ENCODE measurements around the gene SLC13A3. TPM values are rescaled to one million over a fixed set of nuclear protein-coding genes. Genes with fewer than 3 reads are reported as not detected.

Gene SLC13A3
- total and polyA plus RNA-seq, 2 of the 4 experiments (the other 2 are of a cell fraction): 2.5 to 4.2 TPM

- Histone ChIP-seq H2BK5ac (ENCODE audit: low read depth, low read length, poor library complexity, severe bottlenecking) (no peak overlapping the region), H2AFZ (replicated peaks; ENCODE audit: low read length, poor library complexity) (no peak overlapping the region), H2BK120ac (ENCODE audit: low read depth, low read length) (no peak overlapping the region), H4K5ac (ENCODE audit: low read depth, low read length) (no peak overlapping the region), H4K91ac (ENCODE audit: insufficient read depth, low read depth, low read length) (no peak overlapping the region), H3K18ac (ENCODE audit: low read depth, low read length) (no peak overlapping the region), H3K4me2 (ENCODE audit: low read depth, low read length) (no peak overlapping the region), H3K27ac (ENCODE audit: insufficient read depth, low read length) (no peak overlapping the region), H4K20me1 (ENCODE audit: insufficient read depth, low read length) (no peaks in the 10 kb centered on the region), H3K4ac (ENCODE audit: low read depth, low read length) (no peak overlapping the region), H3K36me3 (ENCODE audit: control insufficient read depth, insufficient read depth, low read length) (no peaks in the 10 kb centered on the region), H3K27me3 (ENCODE audit: control insufficient read depth, insufficient read depth, low read length) (no peaks in the 10 kb centered on the region), H3K14ac (replicated peaks; ENCODE audit: low read depth, low read length) (no peak overlapping the region), H3K9me3 (ENCODE audit: control insufficient read depth, insufficient read depth, low read length) (no peaks in the 10 kb centered on the region), H2AK5ac (ENCODE audit: low read depth, low read length) (no peak overlapping the region), H3K9ac (ENCODE audit: low read depth, low read length) (no peak overlapping the region), H2AK9ac (replicated peaks; ENCODE audit: low read depth, low read length, poor library complexity) (no peak overlapping the region), H3K4me1 (ENCODE audit: control insufficient read depth, insufficient read depth, low read length) (no peaks in the 10 kb centered on the region), H3K9me1 (ENCODE audit: insufficient read depth, low read length) (no peaks in the 10 kb centered on the region), H3K4me3 (ENCODE audit: insufficient read depth, low read depth, low read length) (no peak overlapping the region), H2BK20ac (ENCODE audit: low read depth, low read length) (no peak overlapping the region), H2BK15ac (ENCODE audit: low read depth, low read length) (no peak overlapping the region), H4K8ac (ENCODE audit: low read depth in 2 of 2, low read length in 2 of 2) (no peak overlapping the region), H3K56ac (ENCODE audit: extremely low read depth, insufficient read depth, low read length) (no peak overlapping the region), H3K23ac (ENCODE audit: low read depth, low read length) (no peak overlapping the region), H3K79me1 (ENCODE audit: low read depth in 1 of 2, low read length in 2 of 2) (no peaks in the 10 kb centered on the region)
- in situ Hi-C loops (cut with MboI; ENCODE audit: low sequenced_read_pairs): no loop called here
- intact Hi-C loops (cut with micrococcal nuclease): no loop called here
- ChIA-PET POLR2A (ENCODE audit: unreplicated experiment) (no interaction called here), CTCF (no interaction called here)
- WGBS, 2 experiments (ENCODE audit: extremely low coverage in 2 of 2, insufficient read length in 1 of 2): no CpG with 5 or more reads among the region's 1 CpG
- dilution Hi-C loops (cut with HindIII; ENCODE audit: low sequenced_read_pairs, unreplicated experiment): no loop called here
- ATAC-seq (ENCODE audit: low read depth) (no peak), DNase-seq (no peak)
- no TSS peak for BruUV-seq (replicated peaks)
- TF ChIP-seq ELK1 (IDR thresholded peaks at IDR 0.05; ENCODE audit: borderline replicate concordance, low read depth, low read length): no peak
- TF ChIP-seq RCOR1 (IDR thresholded peaks at IDR 0.05; ENCODE audit: insufficient replicate concordance, low read length): no peak
- TF ChIP-seq CTCF (conservative IDR thresholded peaks at IDR 0.05; ENCODE audit: low read depth, low read length): no peak
- no peak for TF ChIP-seq MXI1 (IDR thresholded peaks at IDR 0.05; ENCODE audit: borderline replicate concordance, low read depth, low read length)
- TF ChIP-seq CHD1 (IDR thresholded peaks at IDR 0.05; ENCODE audit: low read depth, low read length): no peak
- TF ChIP-seq POLR2A (IDR thresholded peaks at IDR 0.05; ENCODE audit: low read depth, low read length): no peak
- no peak for TF ChIP-seq MAFK (IDR thresholded peaks at IDR 0.05; ENCODE audit: low read depth, low read length)
- TF ChIP-seq NFE2L2 (IDR thresholded peaks at IDR 0.05; ENCODE audit: low read depth, low read length): no peak
- TF ChIP-seq SMC3 (IDR thresholded peaks at IDR 0.05; ENCODE audit: low read depth, low read length): no peak
- TF ChIP-seq FOS (IDR thresholded peaks at IDR 0.05; ENCODE audit: low read depth, low read length): no peak
- no peak for TF ChIP-seq CEBPB (IDR thresholded peaks at IDR 0.05; ENCODE audit: low read depth, low read length)
- no peak for TF ChIP-seq USF2 (IDR thresholded peaks at IDR 0.05; ENCODE audit: low read depth, low read length)
These were observed 50.9 kb downstream of the SLC13A3 start for GRCh38 chr20:46600286-46600752.
